Measurements from ENCODE around the gene PCNX2. TPM values are rescaled to one million over a fixed set of nuclear protein-coding genes. Genes with fewer than 3 reads are reported as not detected.
A peak's percentile ranks its signal among the peaks of the same experiment; 100 is the strongest.

PCNX2 gene
- total RNA-seq, 2 experiments from 2014 or later = 25.0 to 29.8 TPM

GRCh38 chr1:233269656-233270055, 25.9 kb downstream of the PCNX2 start:
- Mint-ChIP-seq H3K27me3 (no peaks in the 10 kb centered on the region), H3K4me1 (peaks cover 22% of the 10 kb centered on the region), H3K27ac (no peak overlapping the region), H3K9me3 (no peaks in the 10 kb centered on the region), H3K4me3 (no peak overlapping the region), H3K36me3 (ENCODE audit: low read depth) (peaks cover 26% of the 10 kb centered on the region)
- ChIA-PET CTCF (no interaction called here), POLR2A (no interaction called here)
- no peak for DNase-seq

DNA sequence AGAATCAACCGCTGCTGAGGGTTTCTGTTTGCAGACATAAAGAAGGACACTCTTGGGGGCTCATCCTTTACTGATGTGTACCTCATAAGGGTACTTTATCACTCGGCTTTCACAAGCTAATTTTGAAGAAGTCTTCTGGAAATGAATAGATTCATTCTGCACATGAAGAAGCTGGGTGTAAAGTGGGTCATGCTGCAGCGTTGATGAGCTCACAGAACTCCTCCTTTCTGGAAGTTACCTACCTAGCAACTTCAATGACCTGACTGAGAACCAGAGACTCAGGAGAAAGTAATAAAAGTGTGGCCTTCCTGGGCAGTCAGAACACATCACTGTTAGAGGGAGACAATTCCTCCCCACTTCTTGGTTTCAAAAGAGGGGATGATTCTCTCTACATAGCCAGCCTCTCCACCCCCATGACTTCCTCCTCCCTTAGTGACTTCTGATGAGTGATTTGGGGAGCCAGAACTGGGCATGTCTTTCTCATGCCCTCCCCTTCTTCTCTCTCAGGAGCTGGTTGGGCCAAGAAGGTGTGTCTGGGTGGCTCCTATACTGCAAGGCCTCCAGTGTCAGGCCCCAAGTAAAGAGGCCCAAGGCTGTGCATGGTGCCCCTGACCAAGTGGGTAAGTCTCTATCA, 27.0 kb downstream of the PCNX2 start:
- Mint-ChIP-seq H3K27ac (no peak overlapping the region), H3K4me3 (no peak overlapping the region), H3K9me3 (no peaks in the 10 kb centered on the region), H3K27me3 (no peaks in the 10 kb centered on the region), H3K36me3 (ENCODE audit: low read depth) (peaks cover 29% of the 10 kb centered on the region), H3K4me1 (peaks cover 14% of the 10 kb centered on the region)
- POLR2A ChIA-PET = no interaction called here
- DNase-seq = no peak
- CTCF ChIA-PET = no interaction called here

DNA sequence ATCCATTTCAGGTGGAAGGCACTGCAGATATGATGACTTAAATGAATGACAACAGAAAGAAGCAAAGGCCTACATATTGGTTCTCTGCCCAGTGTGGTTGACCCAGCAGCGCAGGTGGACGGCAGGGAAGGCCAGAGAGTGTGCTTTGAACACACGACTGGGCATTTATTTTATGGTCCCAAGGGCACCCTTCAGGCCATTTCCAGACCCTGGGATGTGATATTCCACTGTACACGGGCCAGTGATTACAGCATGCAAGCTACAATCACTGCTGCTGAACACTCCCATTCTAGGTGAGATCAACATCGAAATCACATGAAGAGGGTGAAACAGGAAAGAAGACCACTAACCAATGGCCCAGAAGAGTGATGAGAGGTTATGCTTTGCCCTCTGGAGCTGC, 33.8 kb downstream of the PCNX2 start:
- DNase-seq = no peak
- Mint-ChIP-seq H3K4me3 (no peak overlapping the region), H3K27me3 (no peaks in the 10 kb centered on the region), H3K4me1 (peaks cover 12% of the 10 kb centered on the region), H3K9me3 (no peaks in the 10 kb centered on the region), H3K27ac (no peak overlapping the region), H3K36me3 (ENCODE audit: low read depth) (peaks cover 39% of the 10 kb centered on the region)
- POLR2A ChIA-PET = interaction anchor here (0.5 kb wide), 1 partner anchor 222 kb away, joined by 5 read pairs; no protein-coding TSS in a partner anchor
- CTCF ChIA-PET = interaction anchor here (0.5 kb wide), 1 partner anchor 63 kb away, joined by 3 read pairs; no protein-coding TSS in a partner anchor

DNA sequence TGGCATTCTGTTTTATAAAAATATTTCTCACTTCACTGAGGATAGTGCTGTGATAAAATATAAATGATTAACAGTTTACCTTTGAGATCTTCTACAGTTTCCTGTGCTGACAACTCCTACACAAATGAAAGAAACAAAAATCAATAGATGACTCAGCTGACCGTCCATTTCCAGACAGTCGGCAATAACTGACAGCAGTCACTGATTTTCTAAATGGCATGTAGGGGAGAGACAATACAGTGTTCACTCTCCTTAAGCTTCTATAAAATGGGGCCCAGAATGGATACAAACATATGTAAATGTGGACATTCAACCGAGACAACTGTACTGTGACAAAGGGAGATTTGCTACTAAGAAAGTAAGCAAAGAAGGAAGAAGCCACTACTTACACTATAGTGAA, 34.3 kb downstream of the PCNX2 start:
- Mint-ChIP-seq H3K4me1 (peaks cover 10% of the 10 kb centered on the region), H3K27ac (no peak overlapping the region), H3K27me3 (no peaks in the 10 kb centered on the region), H3K36me3 (ENCODE audit: low read depth) (peaks cover 39% of the 10 kb centered on the region), H3K9me3 (no peaks in the 10 kb centered on the region), H3K4me3 (no peak overlapping the region)
- POLR2A ChIA-PET = interaction anchor here (0.5 kb wide), 1 partner anchor 222 kb away, joined by 5 read pairs; no protein-coding TSS in a partner anchor
- CTCF ChIA-PET = interaction anchor here (0.5 kb wide), 1 partner anchor 63 kb away, joined by 3 read pairs; no protein-coding TSS in a partner anchor
- DNase-seq = no peak

DNA sequence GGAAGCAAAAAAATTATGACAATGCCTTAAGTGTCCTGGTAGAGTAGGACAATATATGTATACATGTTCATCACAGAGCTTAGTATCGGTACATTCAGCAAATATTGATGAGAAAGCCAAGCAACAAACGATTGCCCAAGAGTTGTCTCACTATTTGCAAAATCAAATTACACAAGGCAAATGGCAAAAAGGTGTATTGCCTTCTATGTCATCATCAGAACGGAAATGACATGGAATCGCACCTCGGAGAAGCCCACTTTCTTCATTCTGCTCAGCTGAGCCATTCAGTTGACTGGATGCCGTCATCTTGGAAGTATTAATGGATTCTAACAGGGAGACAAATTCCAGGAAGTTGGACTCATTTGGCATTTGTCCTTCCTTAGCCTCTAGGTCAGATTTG, 37.7 kb downstream of the PCNX2 start:
- Mint-ChIP-seq H3K27me3 (no peaks in the 10 kb centered on the region), H3K4me1 (peaks cover 10% of the 10 kb centered on the region), H3K4me3 (no peak overlapping the region), H3K36me3 (ENCODE audit: low read depth) (peaks cover 37% of the 10 kb centered on the region), H3K9me3 (no peaks in the 10 kb centered on the region), H3K27ac (no peak overlapping the region)
- DNase-seq = no peak
- ChIA-PET POLR2A (no interaction called here), CTCF (no interaction called here)

DNA sequence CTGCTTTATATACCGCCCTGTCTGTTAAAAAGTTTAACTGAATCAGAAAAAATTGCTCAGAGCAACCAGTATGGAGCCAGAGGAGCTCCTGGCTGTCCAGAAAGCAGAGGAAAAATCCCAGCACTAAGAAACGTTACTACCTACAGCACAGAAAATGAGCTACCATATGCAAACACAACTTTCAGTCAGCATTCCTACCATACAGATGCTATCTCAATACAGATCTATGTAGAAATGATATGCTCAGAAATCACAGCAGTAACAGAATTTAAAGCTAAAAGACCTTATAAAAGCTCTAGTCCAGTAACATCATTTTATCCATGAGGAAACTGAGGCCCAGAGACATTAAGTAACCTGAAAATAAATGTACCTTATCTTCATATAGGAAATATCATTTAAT, 38.7 kb downstream of the PCNX2 start:
- Mint-ChIP-seq H3K27me3 (no peaks in the 10 kb centered on the region), H3K36me3 (ENCODE audit: low read depth) (peaks cover 33% of the 10 kb centered on the region), H3K4me3 (no peak overlapping the region), H3K9me3 (no peaks in the 10 kb centered on the region), H3K4me1 (peaks cover 10% of the 10 kb centered on the region), H3K27ac (peak overlapping the region; percentile 46)
- DNase-seq = no peak
- ChIA-PET POLR2A (no interaction called here), CTCF (interaction anchor here (0.7 kb wide), 1 partner anchor 9 kb away, joined by 3 read pairs; no protein-coding TSS in a partner anchor)

DNA sequence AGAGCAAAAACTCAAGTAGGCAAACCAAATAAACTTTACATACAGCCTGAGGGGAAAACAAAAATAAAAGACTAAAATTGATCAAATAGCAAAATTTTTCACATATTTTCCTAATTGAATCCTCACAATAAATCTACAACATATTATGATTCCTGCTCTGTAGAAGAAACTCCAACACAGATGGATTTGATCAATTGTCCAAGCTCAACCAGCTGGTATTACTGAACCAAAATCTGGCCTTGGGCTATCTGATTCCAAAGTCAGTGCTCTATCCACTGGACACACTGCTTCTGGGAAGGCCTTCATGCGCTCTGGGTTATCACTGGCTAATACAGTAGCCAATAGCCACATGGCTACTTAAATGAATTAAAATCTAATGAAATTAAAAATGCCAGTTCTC, 39.3 kb downstream of the PCNX2 start:
- H3K9me3 Mint-ChIP-seq = no peaks in the 10 kb centered on the region
- H3K4me1 Mint-ChIP-seq = peaks cover 4% of the 10 kb centered on the region
- DNase-seq = no peak
- no peak overlapping the region for H3K4me3 Mint-ChIP-seq
- H3K36me3 Mint-ChIP-seq (ENCODE audit: low read depth) = peaks cover 33% of the 10 kb centered on the region
- CTCF ChIA-PET = interaction anchor here (0.7 kb wide), 1 partner anchor 8 kb away, joined by 3 read pairs; no protein-coding TSS in a partner anchor
- POLR2A ChIA-PET = no interaction called here
- H3K27ac Mint-ChIP-seq = no peak overlapping the region
- no peaks in the 10 kb centered on the region for H3K27me3 Mint-ChIP-seq

DNA sequence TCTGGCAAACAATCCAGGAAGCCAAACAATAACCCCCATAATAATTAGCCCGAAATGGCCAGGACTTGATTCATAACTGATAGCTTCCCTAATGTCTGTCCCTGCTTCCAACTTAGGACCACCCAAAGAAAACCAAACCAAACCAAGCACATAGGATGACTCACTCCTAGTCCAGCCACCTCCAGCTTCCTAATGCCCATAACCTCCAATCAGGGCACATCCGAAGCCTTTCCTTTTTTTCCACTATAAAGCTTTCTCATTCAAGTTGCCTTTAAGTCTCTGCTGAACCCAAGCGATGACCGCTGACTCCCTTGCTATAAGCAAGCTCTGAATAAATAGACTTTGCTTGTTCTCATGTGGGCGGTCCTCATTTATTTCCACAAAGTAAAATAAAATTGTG, 40.4 kb downstream of the PCNX2 start:
- H3K4me3 Mint-ChIP-seq = no peak overlapping the region
- H3K9me3 Mint-ChIP-seq = no peaks in the 10 kb centered on the region
- peaks cover 3% of the 10 kb centered on the region for H3K4me1 Mint-ChIP-seq
- ChIA-PET POLR2A (no interaction called here), CTCF (no interaction called here)
- no peak overlapping the region for H3K27ac Mint-ChIP-seq
- H3K36me3 Mint-ChIP-seq (ENCODE audit: low read depth) = peaks cover 41% of the 10 kb centered on the region
- DNase-seq = no peak
- no peaks in the 10 kb centered on the region for H3K27me3 Mint-ChIP-seq

GRCh38 chr1:233253832-233254331, 41.6 kb downstream of the PCNX2 start:
- H3K27me3 Mint-ChIP-seq = no peaks in the 10 kb centered on the region
- no peak for DNase-seq
- H3K36me3 Mint-ChIP-seq (ENCODE audit: low read depth) = peaks cover 44% of the 10 kb centered on the region
- ChIA-PET POLR2A (no interaction called here), CTCF (no interaction called here)
- H3K27ac Mint-ChIP-seq = no peak overlapping the region
- H3K4me1 Mint-ChIP-seq = no peaks in the 10 kb centered on the region
- H3K9me3 Mint-ChIP-seq = no peaks in the 10 kb centered on the region
- no peak overlapping the region for H3K4me3 Mint-ChIP-seq

- no peak overlapping the region for H3K27ac Mint-ChIP-seq
- no peak overlapping the region for H3K4me3 Mint-ChIP-seq
- ChIA-PET POLR2A (no interaction called here), CTCF (no interaction called here)
- H3K9me3 Mint-ChIP-seq = no peaks in the 10 kb centered on the region
- peaks cover 43% of the 10 kb centered on the region for H3K36me3 Mint-ChIP-seq (ENCODE audit: low read depth)
- no peak for DNase-seq
- no peaks in the 10 kb centered on the region for H3K27me3 Mint-ChIP-seq
- no peaks in the 10 kb centered on the region for H3K4me1 Mint-ChIP-seq
Measured at GRCh38 chr1:233253231-233253831, 42.2 kb downstream of the PCNX2 start.

DNA sequence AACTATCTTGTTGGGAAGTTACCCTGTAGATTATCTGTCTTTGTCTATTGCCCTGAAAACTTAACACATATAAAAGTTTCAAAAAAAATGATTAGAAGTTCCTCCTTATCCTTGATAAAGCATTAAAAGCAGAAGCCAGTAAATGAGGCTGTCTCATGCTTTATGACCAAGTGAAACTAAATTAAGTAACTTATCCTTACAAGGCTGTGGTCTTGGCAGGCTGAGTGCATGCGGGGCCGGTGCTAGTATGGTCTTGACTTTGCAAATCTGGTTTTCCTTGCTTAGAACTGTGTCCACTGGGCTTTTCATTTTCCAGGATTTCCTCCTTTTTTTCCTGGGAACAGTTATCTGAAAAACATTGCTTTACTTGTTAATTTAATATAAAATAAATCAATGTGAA, 43.1 kb downstream of the PCNX2 start:
- H3K27me3 Mint-ChIP-seq = no peaks in the 10 kb centered on the region
- no peaks in the 10 kb centered on the region for H3K4me1 Mint-ChIP-seq
- no peak overlapping the region for H3K4me3 Mint-ChIP-seq
- no peak for DNase-seq
- H3K36me3 Mint-ChIP-seq (ENCODE audit: low read depth) = peaks cover 41% of the 10 kb centered on the region
- ChIA-PET CTCF (no interaction called here), POLR2A (interaction anchor here (0.6 kb wide), 1 partner anchor 1598 kb away, joined by 3 read pairs; no protein-coding TSS in a partner anchor)
- no peak overlapping the region for H3K27ac Mint-ChIP-seq
- no peaks in the 10 kb centered on the region for H3K9me3 Mint-ChIP-seq

- CTCF ChIA-PET = interaction anchor here (0.6 to 0.7 kb wide), 2 partner anchors 23 to 103 kb away, joined by 3 to 5 read pairs; no protein-coding TSS in a partner anchor
- H3K36me3 Mint-ChIP-seq (ENCODE audit: low read depth) = peaks cover 37% of the 10 kb centered on the region
- no peaks in the 10 kb centered on the region for H3K27me3 Mint-ChIP-seq
- H3K4me1 Mint-ChIP-seq = no peaks in the 10 kb centered on the region
- no peaks in the 10 kb centered on the region for H3K9me3 Mint-ChIP-seq
- DNase-seq = no peak
- H3K27ac Mint-ChIP-seq = no peak overlapping the region
- POLR2A ChIA-PET = no interaction called here
- no peak overlapping the region for H3K4me3 Mint-ChIP-seq
Measured at GRCh38 chr1:233251201-233251720, 44.3 kb downstream of the PCNX2 start.

DNA sequence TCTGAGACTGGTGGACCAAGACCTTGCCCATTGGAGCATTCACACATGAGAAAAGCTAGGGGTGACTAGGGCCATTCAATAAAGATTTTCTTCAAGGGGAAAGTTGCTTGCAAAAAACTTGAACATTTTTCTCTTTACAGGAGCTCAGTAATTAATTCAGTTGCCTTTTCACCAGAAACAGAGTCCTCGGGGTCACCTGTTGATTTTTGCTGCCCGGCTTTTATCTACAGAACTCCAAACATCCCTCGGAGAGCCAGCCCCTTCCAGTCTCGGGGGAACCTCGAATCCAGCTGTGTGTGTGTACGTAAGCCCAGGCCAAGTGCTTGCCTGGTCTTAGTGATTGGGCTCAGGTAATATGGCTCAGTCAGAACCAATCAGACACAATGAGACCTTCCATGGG, 47.5 kb downstream of the PCNX2 start:
- Mint-ChIP-seq H3K4me1 (peaks cover 10% of the 10 kb centered on the region), H3K9me3 (no peaks in the 10 kb centered on the region), H3K27me3 (no peaks in the 10 kb centered on the region), H3K4me3 (no peak overlapping the region), H3K27ac (no peak overlapping the region), H3K36me3 (ENCODE audit: low read depth) (peaks cover 43% of the 10 kb centered on the region)
- DNase-seq = no peak
- ChIA-PET CTCF (interaction anchor here (0.7 to 1.0 kb wide), 2 partner anchors 8 to 15 kb away, joined by 3 read pairs; no protein-coding TSS in a partner anchor), POLR2A (no interaction called here)

Data from activated CD4-positive, alpha-beta T cell treated with anti-CD3 and anti-CD28 coated beads, Interleukin-2, amount 10 ng/mL, durations not matched to agents 7 days and 5 days (primary cell).